Measurements from ENCODE around the gene IQSEC2. TPM values are rescaled to one million over a fixed set of nuclear protein-coding genes. Genes with fewer than 3 reads are reported as not detected.
A peak's percentile ranks its signal among the peaks of the same experiment; 100 is the strongest.

Gene IQSEC2
- total RNA-seq, 4 donors from 2014 or later, result 6.9 to 12.7 (median 10.4) TPM

- Histone ChIP-seq H3K9me3 (no peaks in the 10 kb centered on the region), H3K36me3 (no peaks in the 10 kb centered on the region), H3K27ac (no peak overlapping the region), H3K4me1 (no peaks in the 10 kb centered on the region), H3K27me3 (no peaks in the 10 kb centered on the region), H3K4me3 (no peak overlapping the region)
- no peak for TF ChIP-seq CTCF (IDR thresholded peaks at IDR 0.05)
- intact Hi-C loops (cut with DNase I), result no loop called here
- 88 to 91% methylated on average over 8 of the region's 8 CpGs for WGBS, 2 donors
- no peak for DNase-seq
These were observed 12.8 kb upstream of the IQSEC2 start for GRCh38 chrX:53294024-53294648.

GRCh38 chrX:53291596-53291995 is 10.2 kb upstream of the IQSEC2 start:
- Histone ChIP-seq H3K4me1 (peaks cover 8 to 18% (median 16%) of the 10 kb centered on the region in 3 donors), H3K9me3 (no peaks in the 10 kb centered on the region), H3K27ac (no peak overlapping the region), H3K4me3 (no peak overlapping the region), H3K27me3 (no peaks in the 10 kb centered on the region), H3K36me3 (no peaks in the 10 kb centered on the region)
- intact Hi-C loops (cut with DNase I), result no loop called here
- WGBS, 2 donors, result 71 to 73% methylated on average over 2 to 3 of the region's 3 CpGs
- DNase-seq, result no peak
- no peak for TF ChIP-seq POLR2A (IDR thresholded peaks at IDR 0.05)
- no peak for TF ChIP-seq CTCF (IDR thresholded peaks at IDR 0.05)

GRCh38 chrX:53290441-53291041 is 9.2 kb upstream of the IQSEC2 start:
- TF ChIP-seq POLR2A (IDR thresholded peaks at IDR 0.05) (no peak), CTCF (IDR thresholded peaks at IDR 0.05) (no peak)
- no peak overlapping the region for H3K27ac ChIP-seq
- H3K9me3 ChIP-seq, result no peaks in the 10 kb centered on the region
- H3K4me3 ChIP-seq, result no peak overlapping the region
- peaks cover 8 to 21% (median 16%) of the 10 kb centered on the region in 3 donors for H3K4me1 ChIP-seq
- no peak for DNase-seq
- no peaks in the 10 kb centered on the region for H3K36me3 ChIP-seq
- WGBS, 2 donors, result 87% methylated on average over 7 of the region's 7 CpGs; no CpG with 5 or more reads in 1 of the 2 donors
- intact Hi-C loops (cut with DNase I), result no loop called here
- no peaks in the 10 kb centered on the region for H3K27me3 ChIP-seq

- no peak for DNase-seq
- WGBS, 2 donors, result 31 to 82% methylated on average over 2 to 3 of the region's 8 CpGs
- TF ChIP-seq POLR2A (IDR thresholded peaks at IDR 0.05) (no peak), CTCF (IDR thresholded peaks at IDR 0.05) (no peak)
- Histone ChIP-seq H3K4me3 (peak overlapping the region in 1 of 4 donors; percentile 35), H3K27me3 (no peaks in the 10 kb centered on the region), H3K27ac (peak overlapping the region in 3 of 4 donors; percentile 57 to 77 (median 67)), H3K9me3 (no peaks in the 10 kb centered on the region), H3K4me1 (peaks cover 8 to 36% (median 24%) of the 10 kb centered on the region in 3 donors), H3K36me3 (no peaks in the 10 kb centered on the region)
- intact Hi-C loops (cut with DNase I), result no loop called here
These were observed 6.8 kb upstream of the IQSEC2 start for GRCh38 chrX:53288189-53288588.

- WGBS, 2 donors, result 0 to 21% methylated on average over 4 to 9 of the region's 11 CpGs
- Histone ChIP-seq H3K9me3 (no peaks in the 10 kb centered on the region), H3K27ac (peak overlapping the region in 3 of 4 donors; percentile 57 to 77 (median 67)), H3K36me3 (no peaks in the 10 kb centered on the region), H3K27me3 (no peaks in the 10 kb centered on the region), H3K4me3 (peak overlapping the region in 1 of 4 donors; percentile 35), H3K4me1 (peaks cover 8 to 39% (median 24%) of the 10 kb centered on the region in 3 donors)
- no peak for DNase-seq
- no peak for TF ChIP-seq POLR2A (IDR thresholded peaks at IDR 0.05)
- no peak for TF ChIP-seq CTCF (IDR thresholded peaks at IDR 0.05)
- intact Hi-C loops (cut with DNase I), result no loop called here
These were observed 6.2 kb upstream of the IQSEC2 start for GRCh38 chrX:53287493-53288138.

Measured in esophagus squamous epithelium (tissue), 5 donors.